VCaP (cell line): ENCODE data around the gene ABHD16B.

Experiments
- H3K27ac ChIP-seq: fragments of 450-650 bp; 2 replicates; pipeline ENCODE4 v1.5.1; 2017
- CTCF ChIP-seq: fragments of 450-650 bp; conservative IDR thresholded peaks from 2 replicates; pipeline ENCODE4 v1.5.1; 2017; ENCODE audit warnings: mild to moderate bottlenecking, moderate library complexity

ABHD16B gene

GRCh38 chr20:63900413-63900812 lies 39.1 kb downstream of the ABHD16B start:
- TF ChIP-seq CTCF = no peak
- H3K27ac ChIP-seq = peak overlapping the region; percentile 34

GRCh38 chr20:63903796-63904561 lies 42.7 kb downstream of the ABHD16B start:
- TF ChIP-seq CTCF = no peak
- peak overlapping the region; percentile 33 for H3K27ac ChIP-seq

GRCh38 chr20:63908008-63908682 lies 46.8 kb downstream of the ABHD16B start:
- peak overlapping the region; percentile 83 for H3K27ac ChIP-seq
- no peak for TF ChIP-seq CTCF

GRCh38 chr20:63911176-63911575 lies 49.9 kb downstream of the ABHD16B start:
- TF ChIP-seq CTCF = no peak
- H3K27ac ChIP-seq = peak overlapping the region; percentile 83
